Stimulated activated CD4-positive, alpha-beta T cell treated with anti-CD3 and anti-CD28 coated beads, Interleukin-4, amount 100 ng/mL, for 48 hours (primary cell): ENCODE results near the gene UBAC1.
A peak's percentile ranks its signal among the peaks of the same experiment; 100 is the strongest.

Experiments
- DNase-seq, 2 donors: peaks; one replicate each; pipeline ENCODE4 v3.0.0-alpha.2; 2020; ENCODE audit warnings: low read depth in 2 of 2

The UBAC1 gene

GRCh38 chr9:135941288-135941995 lies 19.7 kb downstream of the UBAC1 start:
- DNase-seq: no peak

DNA sequence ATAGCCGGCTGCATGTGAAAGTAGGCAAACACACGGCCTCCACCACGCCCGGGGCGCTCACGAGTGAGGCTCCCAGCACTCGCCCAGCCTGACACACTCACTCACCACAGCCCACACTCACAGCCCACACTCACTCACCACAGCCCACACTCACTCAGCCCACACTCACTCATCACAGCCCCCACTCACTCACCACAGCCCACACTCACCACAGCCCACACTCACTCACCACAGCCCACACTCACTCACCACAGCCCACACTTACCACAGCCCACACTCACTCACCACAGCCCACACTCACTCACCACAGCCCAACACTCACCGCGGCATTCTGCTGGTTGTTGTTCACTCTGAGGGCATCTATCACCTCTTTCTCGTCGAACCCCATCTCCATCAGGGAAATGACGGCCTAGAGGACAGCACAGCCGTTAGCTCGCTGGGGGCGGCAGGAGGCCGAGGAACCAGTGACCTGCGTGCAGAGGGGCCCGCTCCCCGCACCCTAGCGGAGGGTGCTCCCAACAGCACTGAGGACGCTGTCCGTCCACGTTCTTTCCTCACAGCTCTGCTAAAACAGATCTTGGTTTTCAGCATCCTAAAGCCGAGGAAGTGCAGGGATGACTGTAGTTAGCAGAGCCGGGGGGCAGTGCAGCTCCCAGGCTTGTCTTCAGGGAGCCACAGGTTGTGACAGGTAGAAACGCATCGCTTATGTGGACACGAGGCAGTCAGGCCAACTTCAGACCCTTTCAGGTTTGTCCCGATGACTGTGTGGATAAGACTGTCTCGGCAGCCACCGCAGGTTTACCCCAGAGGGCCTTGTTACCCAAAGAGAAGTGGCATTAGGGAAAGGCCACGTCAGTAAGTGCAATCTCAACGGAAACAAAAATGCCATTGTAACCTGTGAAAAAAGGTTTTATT lies 21.6 kb downstream of the UBAC1 start:
- peak; percentile 40 to 44 for DNase-seq

GRCh38 chr9:135937521-135938489 lies 23.4 kb downstream of the UBAC1 start:
- DNase-seq: no peak

- DNase-seq: no peak
Observed at GRCh38 chr9:135933114-135933513, 28.1 kb downstream of the UBAC1 start.

GRCh38 chr9:135932656-135933055 lies 28.5 kb downstream of the UBAC1 start:
- DNase-seq: no peak

DNA sequence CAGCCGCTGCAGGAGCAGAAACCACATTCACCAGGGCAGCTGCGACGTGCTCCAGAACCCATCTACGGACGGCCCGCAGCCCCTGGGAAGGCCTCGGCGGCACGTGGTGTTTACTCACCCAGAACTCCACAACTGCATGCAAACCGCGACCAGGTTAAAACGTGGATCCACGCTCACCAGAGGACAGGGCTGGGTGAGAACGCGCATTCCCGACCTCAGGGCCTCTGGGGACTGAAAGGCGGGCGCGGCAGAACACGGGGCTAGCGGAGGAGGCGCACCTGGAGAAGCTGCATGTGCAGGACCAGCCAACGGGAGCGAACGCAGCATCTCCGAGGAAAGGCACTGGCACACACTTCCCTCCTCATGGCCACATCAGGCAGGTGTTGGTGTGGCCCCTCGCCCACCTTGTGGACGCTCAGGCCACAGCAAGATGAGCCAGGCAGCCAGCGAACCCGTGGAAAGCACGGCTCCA lies 29.8 kb downstream of the UBAC1 start:
- DNase-seq: no peak

- no peak for DNase-seq
Observed at GRCh38 chr9:135930446-135931345, 30.5 kb downstream of the UBAC1 start.

GRCh38 chr9:135929656-135930445 lies 31.3 kb downstream of the UBAC1 start:
- DNase-seq: no peak

- DNase-seq: no peak
Observed at GRCh38 chr9:135928731-135929655, 32.2 kb downstream of the UBAC1 start.

DNA sequence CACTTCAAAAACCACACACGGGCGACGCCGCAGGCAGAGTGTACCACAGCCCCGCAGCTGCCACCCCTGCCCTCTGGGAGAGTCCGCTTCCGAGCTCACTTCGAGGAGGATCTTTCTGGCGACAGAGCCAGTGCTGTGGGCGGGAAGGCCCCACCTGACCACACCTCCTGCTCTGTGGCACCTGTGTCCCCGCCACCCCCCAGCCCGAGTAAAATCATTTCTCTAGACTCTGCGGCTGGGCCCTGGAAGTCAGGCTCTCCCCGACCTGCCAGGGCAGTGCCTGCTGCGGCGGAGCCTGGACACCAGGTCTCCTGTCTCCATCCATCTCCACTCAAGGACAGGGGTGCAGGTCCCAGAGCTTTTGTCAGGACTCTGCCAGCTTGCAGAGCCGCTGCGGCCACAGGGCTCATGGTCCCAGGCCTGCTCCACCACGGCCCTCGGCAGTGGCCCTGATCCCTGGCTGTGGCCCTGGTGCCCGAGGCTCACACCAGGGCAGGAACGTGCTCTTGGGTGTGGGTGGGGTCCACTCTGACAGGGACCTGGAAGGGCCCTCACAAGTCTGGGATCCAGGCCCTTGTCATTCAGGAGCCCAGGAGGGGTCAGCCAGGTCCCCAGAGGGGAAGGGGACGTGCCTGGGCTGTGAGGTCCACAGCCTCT lies 33.0 kb downstream of the UBAC1 start:
- no peak for DNase-seq

GRCh38 chr9:135927195-135928013 lies 33.8 kb downstream of the UBAC1 start:
- DNase-seq: no peak

GRCh38 chr9:135926402-135927194 lies 34.6 kb downstream of the UBAC1 start:
- peak; percentile 77 to 82 for DNase-seq

- peak; percentile 73 to 81 for DNase-seq
Observed at GRCh38 chr9:135925496-135926133, 35.6 kb downstream of the UBAC1 start.

DNA sequence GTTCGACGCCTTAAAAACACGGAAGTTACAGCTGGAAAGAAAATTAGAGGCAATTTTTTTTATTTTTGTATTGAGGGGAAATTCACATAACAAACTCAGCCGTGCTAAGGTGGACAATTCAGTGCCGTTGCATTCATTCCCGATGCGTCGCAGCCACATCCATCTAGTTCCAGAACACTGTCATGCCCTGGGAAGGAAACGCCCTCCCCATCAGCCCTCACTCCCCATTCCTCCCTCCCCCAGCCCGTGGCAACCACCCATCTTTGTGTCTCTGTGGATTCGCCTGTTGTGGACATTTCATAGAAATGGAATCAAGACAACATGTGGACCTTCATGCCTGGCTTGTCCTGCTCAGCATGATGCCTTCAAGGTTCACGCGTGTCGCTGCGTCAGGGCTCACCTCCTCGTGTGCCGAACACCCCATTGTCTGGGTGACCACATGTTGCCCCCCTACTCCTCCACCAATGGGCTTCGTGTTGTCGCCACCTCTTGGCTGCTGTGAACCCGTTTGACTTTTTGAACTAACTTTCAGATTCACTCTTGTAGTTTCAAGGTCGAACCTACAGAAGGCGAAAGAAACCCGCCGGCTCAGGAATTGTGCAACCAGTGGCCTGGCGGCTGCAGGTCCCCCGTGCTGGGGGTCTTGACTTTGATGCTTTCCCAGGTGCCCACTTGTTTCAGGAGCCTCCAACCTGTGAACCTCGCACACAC lies 36.4 kb downstream of the UBAC1 start:
- no peak for DNase-seq

DNA sequence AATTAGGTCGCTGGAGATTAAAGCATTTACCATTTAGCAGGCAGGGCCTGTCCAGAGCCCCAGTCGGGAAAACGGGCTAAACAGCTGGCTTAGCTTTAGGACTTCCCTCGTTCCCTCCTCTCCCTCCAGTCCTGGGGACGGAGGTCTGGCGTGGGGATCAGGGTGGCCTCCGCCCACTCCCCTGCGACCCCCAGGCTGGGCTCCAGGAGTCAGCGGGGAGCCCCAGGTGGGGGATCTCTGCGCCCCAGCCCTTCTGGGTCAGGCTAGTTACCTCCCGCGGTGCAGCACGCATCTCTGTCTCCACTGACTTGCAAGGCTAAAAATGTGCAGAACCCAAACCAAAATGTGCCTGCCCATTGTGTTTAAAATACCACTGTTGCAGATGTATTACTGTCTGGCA lies 37.7 kb downstream of the UBAC1 start:
- no peak for DNase-seq
